Stimulated activated CD4-positive, alpha-beta T cell treated with anti-CD3 and anti-CD28 coated beads, Interleukin-2, amount 100 ng/mL, for 24 hours (primary cell): Measurements from ENCODE around the gene IFT88.

ENCODE experiments used
- DNase-seq, 2 donors: peaks; one replicate each; pipeline ENCODE4 v3.0.0-alpha.2; 2020

The IFT88 gene

GRCh38 chr13:20717581-20718542, 150.9 kb downstream of the IFT88 start:
- DNase-seq, result no peak

- no peak for DNase-seq
Measured at GRCh38 chr13:20718958-20719566, 152.1 kb downstream of the IFT88 start.

- DNase-seq, result no peak
Measured at GRCh38 chr13:20719783-20720182, 152.8 kb downstream of the IFT88 start.

- DNase-seq, result no peak
Measured at GRCh38 chr13:20720499-20720898, 153.5 kb downstream of the IFT88 start.

GRCh38 chr13:20721058-20721453, 154.1 kb downstream of the IFT88 start:
- DNase-seq, result no peak

GRCh38 chr13:20721454-20722357, 154.7 kb downstream of the IFT88 start:
- peak in 1 of 2 donors; percentile 27 for DNase-seq

- DNase-seq, result no peak
Measured at GRCh38 chr13:20727856-20728255, 160.9 kb downstream of the IFT88 start.

- DNase-seq, result no peak
Measured at GRCh38 chr13:20728579-20729311, 161.8 kb downstream of the IFT88 start.

- no peak for DNase-seq
Measured at GRCh38 chr13:20729633-20730585, 163.0 kb downstream of the IFT88 start.

- DNase-seq, result no peak
Measured at GRCh38 chr13:20738616-20739015, 171.7 kb downstream of the IFT88 start.

- DNase-seq, result no peak
Measured at GRCh38 chr13:20740021-20740420, 173.1 kb downstream of the IFT88 start.
